Measurements from ENCODE around the gene ARIH1.

ARIH1 gene

GRCh38 chr15:72487070-72487797, 13.1 kb downstream of the ARIH1 start:
- DNase-seq (ENCODE audit: low spot score) = no peak

- no peak for DNase-seq (ENCODE audit: low spot score)
Observed at GRCh38 chr15:72488558-72488957, 14.4 kb downstream of the ARIH1 start.

GRCh38 chr15:72489943-72490554, 15.9 kb downstream of the ARIH1 start:
- no peak for DNase-seq (ENCODE audit: low spot score)

GRCh38 chr15:72491768-72492167, 17.6 kb downstream of the ARIH1 start:
- DNase-seq (ENCODE audit: low spot score) = no peak

GRCh38 chr15:72492733-72493132, 18.6 kb downstream of the ARIH1 start:
- no peak for DNase-seq (ENCODE audit: low spot score)

GRCh38 chr15:72493220-72493619, 19.1 kb downstream of the ARIH1 start:
- DNase-seq (ENCODE audit: low spot score) = no peak

- no peak for DNase-seq (ENCODE audit: low spot score)
Observed at GRCh38 chr15:72495007-72495406, 20.9 kb downstream of the ARIH1 start.

GRCh38 chr15:72496783-72497182, 22.7 kb downstream of the ARIH1 start:
- DNase-seq (ENCODE audit: low spot score) = no peak

GRCh38 chr15:72497402-72497801, 23.3 kb downstream of the ARIH1 start:
- DNase-seq (ENCODE audit: low spot score) = no peak

GRCh38 chr15:72502220-72502809, 28.2 kb downstream of the ARIH1 start:
- DNase-seq (ENCODE audit: low spot score) = no peak

GRCh38 chr15:72503147-72503546, 29.0 kb downstream of the ARIH1 start:
- DNase-seq (ENCODE audit: low spot score) = no peak

GRCh38 chr15:72507402-72508092, 33.4 kb downstream of the ARIH1 start:
- DNase-seq (ENCODE audit: low spot score) = no peak

GRCh38 chr15:72509484-72509883, 35.4 kb downstream of the ARIH1 start:
- DNase-seq (ENCODE audit: low spot score) = no peak

GRCh38 chr15:72511536-72511935, 37.4 kb downstream of the ARIH1 start:
- DNase-seq (ENCODE audit: low spot score) = no peak

GRCh38 chr15:72515591-72516389, 41.7 kb downstream of the ARIH1 start:
- DNase-seq (ENCODE audit: low spot score) = no peak

GRCh38 chr15:72516777-72517176, 42.6 kb downstream of the ARIH1 start:
- DNase-seq (ENCODE audit: low spot score) = no peak

GRCh38 chr15:72521682-72522081, 47.6 kb downstream of the ARIH1 start:
- no peak for DNase-seq (ENCODE audit: low spot score)

- DNase-seq (ENCODE audit: low spot score) = no peak
Observed at GRCh38 chr15:72532991-72533601, 59.0 kb downstream of the ARIH1 start.

GRCh38 chr15:72534523-72534922, 60.4 kb downstream of the ARIH1 start:
- no peak for DNase-seq (ENCODE audit: low spot score)

GRCh38 chr15:72535911-72536310, 61.8 kb downstream of the ARIH1 start:
- DNase-seq (ENCODE audit: low spot score) = no peak

- no peak for DNase-seq (ENCODE audit: low spot score)
Observed at GRCh38 chr15:72536506-72536905, 62.4 kb downstream of the ARIH1 start.

GRCh38 chr15:72538931-72539330, 64.8 kb downstream of the ARIH1 start:
- DNase-seq (ENCODE audit: low spot score) = no peak

Measured in HuH-7 (cell line).